IPS-NIHi7 (cell line): ENCODE measurements around the gene DPYSL4.
A peak's percentile ranks its signal among the peaks of the same experiment; 100 is the strongest.

ENCODE experiments used
- DNase-seq: peaks from one replicate; pipeline ENCODE4 v3.0.0; 2012; ENCODE audit warnings: mixed read lengths; ENCODE audit errors: extremely low spot score

DPYSL4 gene

GRCh38 chr10:132186488-132187429, at the start of gene DPYSL4:
Gene DPYSL4, plus strand, starts transcription at chr10:132186948. Its CDS starts 116 bp downstream, at chr10:132187064.
- peak; percentile 87 for DNase-seq

- no peak for DNase-seq
Measured at GRCh38 chr10:132137111-132138072, 49.4 kb upstream of the DPYSL4 start.

GRCh38 chr10:132138133-132138532, 48.6 kb upstream of the DPYSL4 start:
- DNase-seq = no peak

DNA sequence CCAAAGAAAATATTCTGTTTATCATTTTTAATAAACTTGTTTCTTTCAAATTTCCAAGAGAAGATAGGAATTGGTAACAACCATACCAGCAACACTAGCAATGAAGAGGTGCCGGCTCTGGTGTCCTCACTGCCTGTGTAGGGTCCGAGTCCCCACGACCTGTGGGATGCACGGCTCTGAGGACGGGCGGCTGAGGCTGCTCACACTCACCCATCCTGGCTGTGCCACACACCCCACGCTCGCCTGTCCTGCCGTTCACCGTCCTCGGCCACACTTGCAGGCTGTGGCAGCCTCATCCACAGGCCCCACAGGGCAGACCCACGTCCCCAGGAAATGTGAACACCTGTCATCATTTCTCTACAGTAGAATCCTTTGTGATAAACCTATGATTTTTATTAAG, 48.2 kb upstream of the DPYSL4 start:
- DNase-seq = no peak

- no peak for DNase-seq
Measured at GRCh38 chr10:132139526-132139925, 47.2 kb upstream of the DPYSL4 start.

DNA sequence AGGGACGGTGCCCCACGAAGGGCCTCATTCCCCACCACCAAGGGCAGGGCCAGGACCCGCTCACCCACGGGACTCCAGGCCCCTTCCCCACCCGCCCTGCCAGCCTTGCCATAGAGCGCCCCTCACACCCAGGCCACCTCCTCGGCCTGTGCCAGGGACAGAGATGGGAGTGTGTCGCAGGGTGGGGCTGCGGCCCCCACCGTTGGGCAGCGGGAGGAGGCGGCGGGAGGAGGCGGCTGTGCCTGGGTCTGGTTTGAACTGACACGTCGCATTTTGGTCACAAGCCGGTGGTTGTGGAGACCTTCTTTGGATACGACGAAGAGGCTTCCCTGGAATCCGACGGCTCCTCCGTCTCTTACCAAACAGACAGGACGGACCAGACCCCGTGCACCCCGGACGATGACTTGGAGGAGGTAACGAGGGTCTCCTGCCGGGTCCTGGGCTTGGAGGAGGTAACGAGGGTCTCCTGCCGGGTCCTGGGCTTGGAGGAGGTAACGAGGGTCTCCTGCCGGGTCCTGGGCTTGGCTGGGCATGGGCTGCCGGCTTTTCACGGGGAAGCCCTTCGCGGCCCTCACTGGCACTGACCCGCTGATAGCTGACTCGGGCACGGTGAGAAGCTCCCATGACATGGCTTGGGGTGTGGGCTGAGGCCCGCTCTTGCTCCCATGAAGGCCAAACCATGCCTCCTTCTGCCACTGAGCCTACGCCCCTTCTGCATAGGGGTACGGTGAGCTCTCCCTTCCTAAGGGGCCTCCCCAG, 46.4 kb upstream of the DPYSL4 start:
- no peak for DNase-seq

DNA sequence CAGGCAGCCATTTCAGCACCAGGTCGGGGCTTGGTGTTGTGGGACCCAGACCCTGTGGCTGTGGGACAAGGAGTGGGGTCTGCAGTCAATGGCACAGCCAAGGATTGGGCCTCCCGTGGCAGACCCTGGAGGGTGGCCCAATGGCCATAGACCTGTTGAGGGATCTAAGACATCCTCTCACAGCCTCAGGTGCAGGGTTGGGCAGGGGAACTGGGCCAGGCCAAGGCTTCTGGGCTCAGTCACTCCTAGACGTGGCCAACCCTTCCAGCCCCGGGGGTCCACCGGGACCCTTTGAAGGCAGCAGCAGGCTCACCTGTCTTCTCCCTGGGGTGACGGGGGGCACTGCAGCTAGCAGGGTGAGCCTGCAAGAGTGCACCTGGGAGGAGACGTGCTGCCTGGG, 45.7 kb upstream of the DPYSL4 start:
- no peak for DNase-seq

DNA sequence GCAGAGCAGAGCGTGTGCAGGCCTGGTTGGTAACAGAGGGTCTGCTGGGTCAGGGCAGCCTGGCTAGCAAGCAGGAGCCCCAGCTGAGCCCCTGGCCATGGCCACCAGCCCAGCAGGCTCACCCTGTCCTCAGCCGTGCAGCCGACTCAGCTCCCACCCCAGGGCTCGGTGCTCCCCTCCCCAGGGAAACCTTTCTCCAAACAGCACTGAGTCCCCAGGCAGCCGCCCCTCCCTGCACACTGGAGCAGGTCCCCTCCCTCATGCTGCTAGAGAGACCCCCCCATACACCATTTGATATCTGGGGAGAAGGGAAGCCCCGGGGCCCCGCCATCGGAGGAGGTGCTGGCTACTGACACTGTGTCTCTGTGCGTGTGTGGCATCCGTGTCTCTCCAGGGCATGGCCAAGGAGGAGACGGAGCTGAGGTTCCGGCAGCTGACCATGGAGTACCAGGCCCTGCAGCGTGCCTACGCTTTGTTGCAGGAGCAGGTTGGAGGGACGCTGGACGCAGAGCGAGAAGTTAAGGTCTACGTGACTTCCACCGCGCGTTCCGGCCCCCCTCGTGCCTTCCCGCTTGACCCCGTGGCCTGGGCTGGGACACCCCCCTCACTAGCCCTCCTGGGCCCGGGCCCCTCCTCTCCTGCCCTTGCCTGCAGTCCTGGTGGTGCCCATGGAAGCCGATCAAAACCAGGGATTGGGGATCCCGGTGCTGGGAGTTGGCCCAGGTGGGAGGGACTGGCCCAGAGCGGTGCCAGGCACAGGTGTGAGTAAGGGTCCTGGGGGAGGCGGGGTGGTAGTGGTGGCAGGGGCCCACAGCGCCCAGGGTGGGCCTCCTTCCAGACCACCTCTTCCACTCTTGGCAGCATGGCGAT, 45.0 kb upstream of the DPYSL4 start:
- DNase-seq = no peak

GRCh38 chr10:132142396-132143161, 44.2 kb upstream of the DPYSL4 start:
- peak; percentile 84 for DNase-seq

DNA sequence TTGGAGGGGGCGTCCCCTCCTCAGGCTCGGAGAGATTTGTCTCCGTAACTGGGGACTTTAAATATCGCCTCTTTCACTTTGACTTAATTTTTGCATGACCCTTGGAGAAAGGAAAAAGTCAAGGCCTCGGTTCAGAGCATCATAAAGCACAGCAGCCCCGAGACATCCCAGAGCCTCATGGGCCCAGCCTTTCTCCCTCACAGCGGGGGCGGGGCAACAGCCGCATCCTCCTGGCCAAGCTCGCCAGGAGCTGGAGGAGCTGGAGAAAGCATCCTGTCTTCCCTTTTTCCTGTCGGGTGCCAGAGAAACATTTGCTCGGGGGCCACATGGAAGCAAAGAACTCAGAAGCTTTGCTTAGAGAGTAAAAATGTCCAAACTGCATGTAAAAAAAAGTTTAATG, 43.6 kb upstream of the DPYSL4 start:
- DNase-seq = peak; percentile 69

GRCh38 chr10:132144086-132144485, 42.7 kb upstream of the DPYSL4 start:
- DNase-seq = no peak

DNA sequence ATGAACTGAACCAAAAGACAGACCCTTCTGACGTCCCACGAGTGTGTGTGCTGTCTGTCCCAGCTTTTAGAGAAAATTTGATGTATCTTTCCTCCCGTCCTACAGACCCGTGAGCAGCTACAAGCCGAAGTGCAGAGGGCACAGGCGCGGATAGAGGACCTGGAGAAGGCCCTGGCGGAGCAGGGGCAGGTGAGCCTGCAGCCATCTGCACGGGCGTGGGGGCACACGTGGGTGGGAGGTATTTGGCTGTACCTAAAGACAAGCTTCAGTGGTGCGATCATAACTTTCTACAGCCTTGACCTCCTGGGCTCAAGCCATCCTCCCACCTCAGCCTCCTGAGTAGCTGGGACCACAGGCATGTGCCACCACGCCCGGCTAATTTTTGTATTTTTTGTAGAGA, 41.7 kb upstream of the DPYSL4 start:
- DNase-seq = no peak

- no peak for DNase-seq
Measured at GRCh38 chr10:132145521-132146185, 41.1 kb upstream of the DPYSL4 start.

DNA sequence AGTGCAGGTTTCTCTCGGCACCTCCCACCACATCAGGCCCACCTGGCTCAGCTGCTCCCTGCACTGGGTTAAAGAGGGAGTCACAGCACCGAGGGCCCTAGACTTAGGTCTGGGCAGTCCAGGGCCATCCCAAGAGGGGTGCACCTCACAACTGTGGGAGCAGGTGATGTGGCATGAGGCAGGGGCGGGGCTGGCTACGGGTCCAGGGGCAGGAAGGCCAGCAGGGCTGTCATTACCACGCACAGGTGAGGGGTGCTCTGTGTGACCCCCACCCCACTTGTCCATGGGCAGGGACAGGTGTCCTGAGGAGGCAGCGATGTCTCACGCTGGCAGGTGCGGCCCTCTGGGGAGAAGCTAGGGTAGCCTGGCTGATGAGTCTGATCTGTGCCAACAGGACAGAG, 40.5 kb upstream of the DPYSL4 start:
- DNase-seq = peak; percentile 80

DNA sequence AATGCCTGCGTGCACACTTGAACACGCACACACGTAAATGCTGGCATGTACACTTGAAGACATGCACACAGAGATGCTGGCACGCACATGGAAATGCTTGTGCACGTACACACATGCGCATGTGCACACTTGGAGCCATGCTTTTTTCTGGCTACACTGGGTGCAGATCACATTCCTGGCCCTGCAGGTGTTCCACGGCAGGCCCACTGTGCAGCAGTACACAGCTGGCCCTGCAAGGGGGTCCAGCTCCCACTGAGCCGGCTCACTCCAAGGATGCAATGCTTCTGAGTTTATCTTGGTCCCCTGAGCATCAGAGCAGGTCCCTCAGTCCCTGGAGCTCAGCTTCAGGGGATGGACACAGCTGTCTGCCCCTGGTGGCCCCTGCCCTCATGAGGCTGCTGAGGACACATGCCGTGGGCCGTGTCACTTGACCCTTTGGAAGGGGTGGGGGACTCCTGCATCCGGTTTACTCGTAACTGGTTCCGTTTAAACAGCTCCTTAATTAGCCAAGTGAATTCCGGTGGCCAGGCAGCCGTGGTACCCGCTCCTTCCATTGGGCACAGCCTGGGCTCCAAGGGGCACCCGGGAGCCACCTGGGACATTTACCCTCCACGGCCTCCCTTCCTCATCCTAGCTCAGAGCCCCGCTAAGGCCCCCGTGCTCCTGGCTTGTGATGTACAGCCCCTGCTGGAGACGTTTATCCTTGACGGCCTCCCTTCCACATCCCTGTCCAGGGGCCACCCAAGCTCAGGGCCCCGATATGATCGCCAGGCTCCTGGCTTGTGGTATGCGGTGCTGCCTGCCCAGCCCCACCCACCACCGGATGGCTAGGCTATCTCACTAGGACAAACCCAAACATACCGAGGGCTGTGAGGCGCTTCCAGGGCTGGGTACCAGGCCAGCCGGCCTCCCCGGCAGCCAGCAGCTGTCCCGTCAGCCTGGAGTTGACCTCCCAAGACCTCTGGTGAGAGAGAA, 39.5 kb upstream of the DPYSL4 start:
- no peak for DNase-seq

- DNase-seq = no peak
Measured at GRCh38 chr10:132148261-132149251, 38.2 kb upstream of the DPYSL4 start.

GRCh38 chr10:132149271-132149670, 37.5 kb upstream of the DPYSL4 start:
- no peak for DNase-seq
